Colonic mucosa (tissue), 4 donors: Measurements from ENCODE around the gene CMIP. TPM values are rescaled to one million over a fixed set of nuclear protein-coding genes. Genes with fewer than 3 reads are reported as not detected.

Experiments used
- DNase-seq: peaks from one replicate; pipeline ENCODE4 v3.0.0-alpha.2; 2020
- H3K27ac ChIP-seq: fragments of 200-600 bp; one replicate; pipeline ENCODE4 v1.8.0; 2021
- H3K27me3 ChIP-seq: fragments of 200-600 bp; one replicate; pipeline ENCODE4 v1.8.0; 2021
- H3K36me3 ChIP-seq: fragments of 200-600 bp; one replicate; pipeline ENCODE4 v1.8.0; 2021
- H3K4me1 ChIP-seq: fragments of 200-600 bp; one replicate; pipeline ENCODE4 v1.8.0; 2021; ENCODE audit warnings: mild to moderate bottlenecking
- H3K4me3 ChIP-seq: fragments of 200-600 bp; one replicate; pipeline ENCODE4 v1.8.0; 2021
- H3K9ac ChIP-seq, 2 donors: one replicate each; pipeline ENCODE4 v1.7.0; 2013; ENCODE audit warnings: control low read depth in 2 of 2, low read depth in 2 of 2, low read length in 2 of 2
- H3K9me3 ChIP-seq: fragments of 200-600 bp; one replicate; pipeline ENCODE4 v1.8.0; 2021
- CTCF ChIP-seq: fragments of 200-600 bp; IDR thresholded peaks from one replicate; pipeline ENCODE4 v1.8.0; 2022; ENCODE audit warnings: antibody characterized with exemption, mild to moderate bottlenecking
- intact Hi-C: fragments of 100-400 bp; cut with DNase I; formaldehyde crosslinking; loops from one replicate; pipeline ENCODE4 v1.14.1; 2022
- total RNA-seq, 2 donors: library from RNA; stranded (reverse); fragmentation: NEBNext Ultra II Directional in 1 of 2; extraction: Animal tissue kit (Norgen Biotek cat#: 25700) in 1 of 2; gene quantifications; one replicate each; pipeline ENCODE4 v1.2.1, GENCODE V29; 2021
- donor health status: healthy.
- donor health status: DM: no; HTN: no; CAD: no.
- donor health status: DM: no; HTN: no; CAD: no.

The CMIP gene
- total RNA-seq, 2 donors from 2014 or later: 83.4 to 107 TPM

- H3K36me3 ChIP-seq: peaks cover 6% of the 10 kb centered on the region
- no peak overlapping the region for H3K27ac ChIP-seq
- no peak for DNase-seq
- TF ChIP-seq CTCF: no peak
- peak overlapping the region in 1 of 2 donors; percentile 24 for H3K9ac ChIP-seq
- intact Hi-C loops: no loop called here
- no peaks in the 10 kb centered on the region for H3K27me3 ChIP-seq
- no peaks in the 10 kb centered on the region for H3K9me3 ChIP-seq
- peaks cover 11% of the 10 kb centered on the region for H3K4me1 ChIP-seq
- no peak overlapping the region for H3K4me3 ChIP-seq
Measured at GRCh38 chr16:81620796-81621195, 176.2 kb downstream of the CMIP start.

- no peak overlapping the region for H3K4me3 ChIP-seq
Measured at GRCh38 chr16:81621496-81621895, 176.9 kb downstream of the CMIP start.

GRCh38 chr16:81623365-81624102 lies 178.9 kb downstream of the CMIP start:
- TF ChIP-seq CTCF: peak; percentile 34
- intact Hi-C loops: no loop called here

More at GRCh38 chr16:81621496-81621895, 176.9 kb downstream of the CMIP start:
- no peaks in the 10 kb centered on the region for H3K27me3 ChIP-seq
- H3K9me3 ChIP-seq: no peaks in the 10 kb centered on the region
- no peak overlapping the region for H3K27ac ChIP-seq
- intact Hi-C loops: no loop called here
- TF ChIP-seq CTCF: no peak
- no peak for DNase-seq
- no peak overlapping the region for H3K9ac ChIP-seq
- H3K4me1 ChIP-seq: peaks cover 11% of the 10 kb centered on the region
- H3K36me3 ChIP-seq: peaks cover 6% of the 10 kb centered on the region

GRCh38 chr16:81624403-81624759 lies 179.8 kb downstream of the CMIP start:
- no peak for TF ChIP-seq CTCF
- H3K36me3 ChIP-seq: no peaks in the 10 kb centered on the region
- no peaks in the 10 kb centered on the region for H3K9me3 ChIP-seq
- no peak overlapping the region for H3K9ac ChIP-seq
- DNase-seq: no peak
- no peak overlapping the region for H3K27ac ChIP-seq
- intact Hi-C loops: no loop called here
- no peaks in the 10 kb centered on the region for H3K27me3 ChIP-seq
- peaks cover 7% of the 10 kb centered on the region for H3K4me1 ChIP-seq
- no peak overlapping the region for H3K4me3 ChIP-seq

More at GRCh38 chr16:81623365-81624102, 178.9 kb downstream of the CMIP start:
- H3K4me3 ChIP-seq: no peak overlapping the region
- H3K27me3 ChIP-seq: no peaks in the 10 kb centered on the region
- no peaks in the 10 kb centered on the region for H3K36me3 ChIP-seq
- peaks cover 7% of the 10 kb centered on the region for H3K4me1 ChIP-seq
- no peak overlapping the region for H3K27ac ChIP-seq
- H3K9ac ChIP-seq: no peak overlapping the region
- DNase-seq: peak; percentile 48
- no peaks in the 10 kb centered on the region for H3K9me3 ChIP-seq

GRCh38 chr16:81624760-81625543 lies 180.3 kb downstream of the CMIP start:
- H3K4me3 ChIP-seq: no peak overlapping the region
- no peaks in the 10 kb centered on the region for H3K36me3 ChIP-seq
- H3K4me1 ChIP-seq: peaks cover 7% of the 10 kb centered on the region
- DNase-seq: no peak
- intact Hi-C loops: loop anchor here (5.0 kb wide), 1 partner anchor 97 kb away; no protein-coding TSS in a partner anchor
- no peak overlapping the region for H3K27ac ChIP-seq
- no peak overlapping the region for H3K9ac ChIP-seq
- H3K9me3 ChIP-seq: no peaks in the 10 kb centered on the region
- H3K27me3 ChIP-seq: no peaks in the 10 kb centered on the region
- TF ChIP-seq CTCF: no peak
